Sigmoid colon (tissue), 3 donors: ENCODE measurements around the gene CCSAP.

Experiments used
- CTCF ChIP-seq, 4 experiments: fragments of 450-650 bp in 3 of 4; fragments of 200-600 bp in 1 of 4; IDR thresholded peaks; one replicate each; pipeline ENCODE4 v1.5.1; 2016 to 2019; ENCODE audit warnings: antibody characterized with exemption in 4 of 4, mild to moderate bottlenecking in 3 of 4, moderate library complexity in 2 of 4
- POLR2A ChIP-seq, 2 donors: fragments of 450-650 bp; IDR thresholded peaks; one replicate each; pipeline ENCODE4 v1.6.1; 2016; ENCODE audit warnings: antibody characterized with exemption in 2 of 2, mild to moderate bottlenecking in 2 of 2, moderate library complexity in 2 of 2

GRCh38 chr1:229316166-229316565 lies 26.7 kb downstream of the CCSAP start:
- no peak for TF ChIP-seq CTCF (IDR thresholded peaks at IDR 0.05)
- TF ChIP-seq POLR2A (IDR thresholded peaks at IDR 0.05), result no peak
